Body of pancreas (tissue), 4 donors: Measurements from ENCODE around the gene AFDN.

ENCODE experiments used
- POLR2A ChIP-seq, 3 donors: fragments of 450-650 bp; IDR thresholded peaks; one replicate each; pipeline ENCODE4 v1.6.1; 2016; ENCODE audit warnings: antibody characterized with exemption in 3 of 3, mild to moderate bottlenecking in 2 of 3
- TF ChIP-seq, protein P1 (sequence below), 7 experiments: fragments of 450-650 bp in 4 of 7; fragments of 200-600 bp in 3 of 7; sonication (generic) in 3 of 7; IDR thresholded peaks; one replicate each; pipeline ENCODE4 v1.5.1; 2016 to 2019; ENCODE audit warnings: antibody characterized with exemption in 7 of 7

DNA sequence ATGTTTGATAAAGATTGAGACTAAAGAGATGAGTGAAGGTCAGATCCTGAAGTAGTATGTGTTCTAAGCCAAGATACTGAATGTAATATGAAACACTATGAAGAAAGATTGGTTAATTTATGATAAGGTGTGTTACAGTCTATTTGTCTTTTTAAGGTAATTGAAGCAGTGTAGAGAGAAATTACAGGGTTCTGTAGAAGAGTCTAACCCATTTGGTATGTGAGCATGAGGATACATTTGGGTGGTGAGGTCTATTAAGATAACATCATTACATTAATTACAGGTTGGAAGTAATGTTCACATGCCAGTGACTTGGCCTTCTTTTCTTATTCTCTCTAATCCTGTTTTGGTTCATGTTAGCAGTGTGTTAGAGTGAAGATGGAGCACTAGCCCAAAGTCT is 61.4 kb downstream of the AFDN start:
- TF ChIP-seq, protein P1, sequence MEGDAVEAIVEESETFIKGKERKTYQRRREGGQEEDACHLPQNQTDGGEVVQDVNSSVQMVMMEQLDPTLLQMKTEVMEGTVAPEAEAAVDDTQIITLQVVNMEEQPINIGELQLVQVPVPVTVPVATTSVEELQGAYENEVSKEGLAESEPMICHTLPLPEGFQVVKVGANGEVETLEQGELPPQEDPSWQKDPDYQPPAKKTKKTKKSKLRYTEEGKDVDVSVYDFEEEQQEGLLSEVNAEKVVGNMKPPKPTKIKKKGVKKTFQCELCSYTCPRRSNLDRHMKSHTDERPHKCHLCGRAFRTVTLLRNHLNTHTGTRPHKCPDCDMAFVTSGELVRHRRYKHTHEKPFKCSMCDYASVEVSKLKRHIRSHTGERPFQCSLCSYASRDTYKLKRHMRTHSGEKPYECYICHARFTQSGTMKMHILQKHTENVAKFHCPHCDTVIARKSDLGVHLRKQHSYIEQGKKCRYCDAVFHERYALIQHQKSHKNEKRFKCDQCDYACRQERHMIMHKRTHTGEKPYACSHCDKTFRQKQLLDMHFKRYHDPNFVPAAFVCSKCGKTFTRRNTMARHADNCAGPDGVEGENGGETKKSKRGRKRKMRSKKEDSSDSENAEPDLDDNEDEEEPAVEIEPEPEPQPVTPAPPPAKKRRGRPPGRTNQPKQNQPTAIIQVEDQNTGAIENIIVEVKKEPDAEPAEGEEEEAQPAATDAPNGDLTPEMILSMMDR (IDR thresholded peaks at IDR 0.05) = no peak
- TF ChIP-seq POLR2A (IDR thresholded peaks at IDR 0.05) = no peak
